HG02885 (cell line): ENCODE measurements around the gene VWCE.

Source experiments
- ATAC-seq: cut with Tn5 transposase; IDR thresholded peaks from one replicate; pipeline ENCODE4 v1.9.1; 2021; ENCODE audit warnings: mild to moderate bottlenecking; ENCODE audit not compliant: unreplicated experiment, poor library complexity

VWCE gene

DNA sequence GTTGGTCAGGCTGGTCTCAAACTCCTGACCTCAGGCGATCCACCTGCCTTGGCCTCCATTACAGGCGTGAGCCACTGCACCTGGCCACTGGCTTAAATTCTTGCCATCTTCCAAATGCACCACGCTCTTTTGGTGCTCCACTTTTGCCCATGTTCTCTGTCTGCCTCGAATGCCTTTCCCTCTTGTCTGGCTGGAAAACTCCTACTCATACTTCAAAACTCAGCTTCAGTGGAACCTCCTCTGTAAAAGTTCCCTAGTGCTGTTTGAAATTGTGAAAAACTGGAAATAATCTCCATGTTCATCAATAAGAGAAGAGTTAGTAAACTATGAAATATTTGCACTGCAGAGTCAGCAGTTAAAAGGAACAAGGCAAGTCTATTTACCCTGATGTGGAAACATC, 11.5 kb downstream of the VWCE start:
- ATAC-seq: no peak

DNA sequence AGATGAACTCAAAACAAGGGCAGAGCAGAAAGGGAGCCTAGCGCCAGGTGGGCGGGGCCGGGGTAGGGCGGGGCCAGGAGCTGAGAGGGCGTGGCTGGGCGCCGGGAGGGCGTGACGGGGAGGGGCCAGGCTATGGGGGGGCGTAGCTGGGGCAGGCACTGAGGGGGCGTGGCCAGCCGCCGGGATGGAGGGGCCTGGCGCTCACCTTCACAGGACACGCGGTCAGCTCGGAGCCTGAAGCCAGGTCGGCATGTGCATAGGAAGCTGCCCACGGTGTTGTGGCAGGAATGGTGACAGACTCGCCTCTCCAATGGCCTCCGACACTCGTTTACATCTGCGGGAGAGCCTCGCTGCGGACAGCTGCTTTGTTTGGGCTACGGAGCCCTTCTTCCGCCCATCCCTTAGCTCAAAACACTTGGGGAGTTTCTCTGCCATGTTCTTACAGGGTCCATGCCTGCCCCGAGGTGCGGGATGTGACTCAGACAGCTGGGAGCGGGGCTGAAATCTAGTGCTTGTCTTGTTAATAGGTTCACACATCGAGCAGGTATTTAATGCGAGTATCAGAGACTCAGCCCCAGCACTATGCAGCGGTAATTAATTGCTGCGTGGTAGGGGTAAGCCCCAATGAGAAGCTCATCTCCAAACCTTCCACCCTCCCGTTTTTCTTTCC, 13.4 kb downstream of the VWCE start:
- ATAC-seq: no peak

GRCh38 chr11:61280883-61281580, 14.1 kb downstream of the VWCE start:
- ATAC-seq: no peak

DNA sequence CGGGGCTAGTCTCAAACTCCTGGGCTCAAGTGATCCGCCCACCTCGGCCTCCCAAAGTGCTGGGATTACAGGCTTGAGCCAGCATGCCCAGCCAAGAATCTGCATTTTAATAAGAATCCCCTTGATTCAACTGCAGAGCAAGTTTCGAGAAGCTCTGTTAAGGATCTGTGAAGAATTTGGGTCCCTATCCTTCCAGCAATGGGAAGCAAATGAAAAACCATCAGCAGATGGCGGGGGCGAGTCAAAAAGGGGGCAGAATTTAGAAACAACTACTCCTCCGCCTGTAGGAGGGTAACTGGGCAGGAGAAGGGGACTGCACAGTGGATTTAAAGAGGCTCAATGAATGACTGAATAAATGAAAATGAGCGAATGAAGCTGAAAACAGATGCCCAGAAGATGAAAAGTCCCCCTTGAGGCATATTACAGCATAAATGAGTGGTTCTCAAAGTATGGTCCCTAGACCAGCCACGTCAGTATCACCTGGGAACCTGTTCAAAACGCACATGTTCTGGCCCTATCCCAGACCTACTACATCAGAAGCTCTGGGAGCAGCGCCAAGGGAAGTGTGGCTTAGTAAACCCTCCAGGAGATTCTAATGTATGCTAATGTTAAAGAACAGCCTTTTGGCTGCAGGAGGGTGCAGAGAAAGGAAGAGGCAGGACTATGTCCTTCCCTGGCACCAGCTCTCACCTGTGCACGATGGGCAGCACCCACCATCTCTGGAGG, 15.0 kb downstream of the VWCE start:
- no peak for ATAC-seq

- ATAC-seq: no peak
Measured at GRCh38 chr11:61278001-61278470, 17.1 kb downstream of the VWCE start.

DNA sequence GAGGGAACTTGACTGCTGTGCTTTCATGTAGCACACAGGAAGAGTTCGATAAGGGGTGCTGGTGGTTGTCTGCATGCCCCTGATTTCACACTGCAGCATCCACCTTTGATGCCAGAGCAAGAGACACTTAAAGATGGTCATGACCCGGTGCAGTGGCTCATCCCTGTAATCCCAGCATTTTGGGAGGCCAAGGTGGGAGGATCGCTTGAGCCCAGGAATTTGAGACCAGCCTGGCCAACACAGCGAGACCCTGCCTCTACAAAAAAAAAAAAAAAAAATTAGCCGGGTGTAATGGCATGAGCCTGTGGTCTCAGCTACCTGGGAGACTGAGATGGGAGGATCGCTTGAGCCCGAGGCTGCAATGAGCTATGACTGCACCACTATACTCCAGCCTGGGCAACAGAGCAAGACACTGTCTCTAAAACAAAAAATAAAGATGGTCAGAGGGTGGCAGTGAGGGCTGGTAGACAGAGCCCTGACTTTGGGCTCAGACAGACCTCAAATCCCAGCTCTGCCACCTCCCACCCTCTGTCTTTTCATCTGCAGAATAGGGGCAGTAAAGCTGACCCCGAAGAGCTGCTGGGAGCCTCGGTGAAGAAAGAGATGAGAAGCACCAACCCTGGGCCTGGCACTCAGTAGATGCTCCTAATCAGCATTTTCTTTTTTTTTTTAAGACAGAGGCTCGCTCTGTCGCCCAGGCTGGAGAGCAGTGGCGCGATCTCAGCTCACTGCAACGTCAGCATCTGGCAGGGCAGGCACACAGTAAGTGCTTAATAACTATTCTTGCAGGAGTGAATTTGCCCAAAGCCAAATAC, 17.7 kb downstream of the VWCE start:
- ATAC-seq: no peak

DNA sequence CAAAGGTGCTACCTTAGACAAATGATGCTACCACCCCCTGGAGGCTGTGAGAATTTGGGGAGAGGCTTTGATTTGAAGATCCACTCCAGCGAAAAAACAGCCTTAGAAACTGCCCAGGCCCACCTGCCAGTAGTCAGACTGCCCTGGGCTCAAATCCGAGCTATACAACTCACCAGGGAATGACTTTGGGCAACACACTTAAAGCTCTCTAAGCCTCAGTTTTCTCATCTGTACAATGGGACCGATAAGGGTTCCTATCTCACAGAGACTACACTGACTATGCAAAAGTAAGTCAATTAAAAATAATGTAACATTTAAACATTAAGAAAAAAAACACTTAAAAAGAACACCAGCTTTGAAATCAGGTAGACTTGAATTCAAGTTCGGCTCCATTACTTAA, 19.9 kb downstream of the VWCE start:
- no peak for ATAC-seq

DNA sequence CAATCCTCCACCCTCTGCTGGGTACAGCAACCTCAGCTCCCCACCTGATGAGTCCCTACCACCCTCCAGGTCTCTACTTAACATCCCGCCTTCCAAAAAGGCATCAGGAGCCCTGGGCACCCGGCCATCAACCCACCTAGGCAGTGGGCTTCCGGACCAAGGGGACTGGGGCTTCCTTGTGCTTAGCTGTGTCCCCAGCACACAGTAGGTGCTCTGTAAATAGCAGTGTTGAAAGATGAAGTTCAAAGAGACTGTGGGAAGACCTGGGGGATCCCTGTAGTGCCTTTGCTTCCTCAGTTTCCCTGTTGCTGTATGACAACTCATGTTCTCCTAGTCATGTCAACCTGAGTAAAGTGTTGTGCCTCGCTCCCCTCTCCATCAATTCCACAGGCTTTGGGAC, 21.0 kb downstream of the VWCE start:
- no peak for ATAC-seq

GRCh38 chr11:61273178-61274078, 21.7 kb downstream of the VWCE start:
- ATAC-seq: no peak

GRCh38 chr11:61272731-61273130, 22.4 kb downstream of the VWCE start:
- ATAC-seq: no peak

DNA sequence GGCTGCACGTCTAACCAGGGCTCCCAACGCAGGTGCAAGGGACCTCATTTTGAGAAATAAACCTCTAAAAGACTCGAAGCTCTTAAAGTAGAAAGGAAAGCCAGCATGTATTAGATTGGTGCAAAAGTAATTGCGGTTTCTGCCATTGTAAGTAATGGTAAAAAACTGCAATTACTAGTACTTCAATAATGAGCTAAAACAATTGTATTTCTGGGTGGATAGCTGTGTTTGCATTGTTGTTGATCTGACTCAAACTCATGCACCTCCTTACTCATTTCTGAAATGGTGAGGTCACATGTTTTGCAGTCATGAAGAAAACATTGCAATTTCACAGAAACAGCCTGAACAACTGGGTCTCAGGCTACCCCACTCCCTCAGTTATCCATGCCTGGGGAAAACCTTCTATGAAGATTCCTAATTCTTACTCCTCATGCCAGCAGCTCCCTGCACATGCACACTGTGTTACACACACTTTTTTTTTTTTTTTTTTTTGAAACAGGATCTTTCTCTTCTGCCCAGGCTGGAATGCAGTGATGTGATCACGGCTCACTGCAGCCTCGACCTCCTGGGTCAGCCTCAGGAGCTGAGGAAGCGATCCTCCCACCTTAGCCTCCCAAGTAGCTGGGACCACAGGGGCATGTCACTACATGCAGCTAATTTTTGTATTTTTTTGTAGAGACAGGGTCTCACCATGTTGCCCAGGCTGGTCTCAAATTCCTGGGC, 24.6 kb downstream of the VWCE start:
- no peak for ATAC-seq

GRCh38 chr11:61268588-61269250, 26.4 kb downstream of the VWCE start:
- ATAC-seq: no peak

- no peak for ATAC-seq
Measured at GRCh38 chr11:61267437-61267841, 27.7 kb downstream of the VWCE start.

GRCh38 chr11:61266602-61267001, 28.5 kb downstream of the VWCE start:
- ATAC-seq: no peak

GRCh38 chr11:61265357-61265756, 29.8 kb downstream of the VWCE start:
- no peak for ATAC-seq

DNA sequence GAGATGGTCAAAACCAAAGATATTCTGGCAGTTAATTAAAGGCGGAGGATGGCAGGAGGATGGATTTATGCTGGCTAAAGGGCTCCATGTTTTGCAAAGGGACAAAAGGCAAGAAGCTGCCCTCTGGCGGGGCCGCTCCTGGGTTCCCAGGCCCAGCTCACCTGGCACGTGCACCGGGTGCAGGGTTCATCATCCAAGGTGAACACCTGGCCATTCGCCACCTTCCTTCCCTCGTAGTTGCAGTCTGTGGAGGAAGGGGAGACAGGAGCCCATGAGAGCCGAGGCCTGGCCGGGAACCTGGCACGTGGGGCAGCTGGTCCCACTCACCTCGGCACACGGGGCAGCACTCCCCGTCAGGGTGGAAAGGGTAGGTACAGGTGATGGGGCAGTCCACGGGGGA, 30.3 kb downstream of the VWCE start:
- no peak for ATAC-seq

- ATAC-seq: no peak
Measured at GRCh38 chr11:61264371-61264770, 30.7 kb downstream of the VWCE start.

- no peak for ATAC-seq
Measured at GRCh38 chr11:61259363-61259762, 35.8 kb downstream of the VWCE start.
